ENCODE results near the gene ZNF524.

DNA sequence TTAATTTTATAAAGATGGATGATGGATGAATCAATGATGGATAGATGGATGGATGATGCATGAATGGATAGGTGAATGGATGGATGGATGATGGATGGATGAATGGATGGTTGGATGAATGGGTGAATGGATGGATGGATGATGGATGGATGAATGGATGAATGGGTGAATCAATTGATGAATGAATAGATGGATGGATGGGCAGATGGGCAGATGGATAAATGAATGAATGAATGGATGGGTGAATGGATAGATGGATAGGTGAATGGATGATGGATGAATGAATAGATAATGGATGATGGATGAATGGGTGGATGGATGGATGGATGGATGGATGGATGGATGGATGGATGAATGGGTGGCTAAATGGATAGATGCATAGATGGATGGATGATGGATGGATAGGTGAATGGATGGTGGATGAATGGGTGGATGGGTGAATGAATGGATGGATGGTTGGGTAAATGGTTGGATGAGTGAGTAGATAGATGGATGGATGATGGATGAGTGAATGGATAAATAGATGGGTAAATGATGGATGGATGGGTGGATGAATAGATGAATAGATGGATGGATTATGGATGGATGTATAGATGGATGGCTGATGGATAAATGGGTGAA lies 32.3 kb upstream of the ZNF524 start:
- TF ChIP-seq, protein P1, sequence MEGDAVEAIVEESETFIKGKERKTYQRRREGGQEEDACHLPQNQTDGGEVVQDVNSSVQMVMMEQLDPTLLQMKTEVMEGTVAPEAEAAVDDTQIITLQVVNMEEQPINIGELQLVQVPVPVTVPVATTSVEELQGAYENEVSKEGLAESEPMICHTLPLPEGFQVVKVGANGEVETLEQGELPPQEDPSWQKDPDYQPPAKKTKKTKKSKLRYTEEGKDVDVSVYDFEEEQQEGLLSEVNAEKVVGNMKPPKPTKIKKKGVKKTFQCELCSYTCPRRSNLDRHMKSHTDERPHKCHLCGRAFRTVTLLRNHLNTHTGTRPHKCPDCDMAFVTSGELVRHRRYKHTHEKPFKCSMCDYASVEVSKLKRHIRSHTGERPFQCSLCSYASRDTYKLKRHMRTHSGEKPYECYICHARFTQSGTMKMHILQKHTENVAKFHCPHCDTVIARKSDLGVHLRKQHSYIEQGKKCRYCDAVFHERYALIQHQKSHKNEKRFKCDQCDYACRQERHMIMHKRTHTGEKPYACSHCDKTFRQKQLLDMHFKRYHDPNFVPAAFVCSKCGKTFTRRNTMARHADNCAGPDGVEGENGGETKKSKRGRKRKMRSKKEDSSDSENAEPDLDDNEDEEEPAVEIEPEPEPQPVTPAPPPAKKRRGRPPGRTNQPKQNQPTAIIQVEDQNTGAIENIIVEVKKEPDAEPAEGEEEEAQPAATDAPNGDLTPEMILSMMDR (conservative IDR thresholded peaks at IDR 0.05; ENCODE audit: low read length) = no peak
- TF ChIP-seq EZH2phosphoT487 (IDR thresholded peaks at IDR 0.05; ENCODE audit: borderline replicate concordance, low read depth, low read length) = no peak

All from OCI-LY7 (cell line).